IMR-90 (cell line): ENCODE measurements around the gene ASTN2.

ENCODE experiments used
- CEBPB ChIP-seq: IDR thresholded peaks from 2 replicates; pipeline ENCODE4 v1.6.1; 2012; ENCODE audit warnings: low read depth, low read length, improper control_type of control experiment
- ELK1 ChIP-seq: fragments of 150-350 bp; IDR thresholded peaks from 2 replicates; pipeline ENCODE4 v1.6.1; 2016; ENCODE audit warnings: low read depth, mild to moderate bottlenecking, low read length, moderate library complexity, borderline replicate concordance
- MXI1 ChIP-seq: IDR thresholded peaks from 2 replicates; pipeline ENCODE4 v1.6.1; 2012; ENCODE audit warnings: low read depth, mild to moderate bottlenecking, low read length, moderate library complexity, borderline replicate concordance
- POLR2A ChIP-seq: IDR thresholded peaks from 2 replicates; pipeline ENCODE4 v1.6.1; 2012; ENCODE audit warnings: mild to moderate bottlenecking, low read depth, low read length
- RAD21 ChIP-seq: IDR thresholded peaks from 2 replicates; pipeline ENCODE4 v1.6.1; 2012; ENCODE audit warnings: low read length, improper control_type of control experiment
- RCOR1 ChIP-seq: IDR thresholded peaks from 2 replicates; pipeline ENCODE4 v1.6.1; 2012; ENCODE audit warnings: mild to moderate bottlenecking, low read length, improper control_type of control experiment; ENCODE audit not compliant: insufficient replicate concordance
- RFX5 ChIP-seq: IDR thresholded peaks from 2 replicates; pipeline ENCODE4 v1.8.0; 2012; ENCODE audit warnings: low read depth, mild to moderate bottlenecking, low read length, moderate library complexity
- SMC3 ChIP-seq: fragments of 150-350 bp; IDR thresholded peaks from 2 replicates; pipeline ENCODE4 v1.6.1; 2016; ENCODE audit warnings: low read depth, mild to moderate bottlenecking, antibody characterized with exemption, low read length, moderate library complexity
- TF ChIP-seq, protein P1 (sequence below): conservative IDR thresholded peaks from 2 replicates; pipeline ENCODE4 v1.5.1; 2012; ENCODE audit warnings: mild to moderate bottlenecking, low read depth, low read length, improper control_type of control experiment
- TF ChIP-seq, protein P2 (sequence below): fragments of 150-350 bp; IDR thresholded peaks from 2 replicates; pipeline ENCODE4 v1.6.1; 2017; ENCODE audit warnings: mild to moderate bottlenecking, antibody characterized with exemption, low read length, low read depth

DNA sequence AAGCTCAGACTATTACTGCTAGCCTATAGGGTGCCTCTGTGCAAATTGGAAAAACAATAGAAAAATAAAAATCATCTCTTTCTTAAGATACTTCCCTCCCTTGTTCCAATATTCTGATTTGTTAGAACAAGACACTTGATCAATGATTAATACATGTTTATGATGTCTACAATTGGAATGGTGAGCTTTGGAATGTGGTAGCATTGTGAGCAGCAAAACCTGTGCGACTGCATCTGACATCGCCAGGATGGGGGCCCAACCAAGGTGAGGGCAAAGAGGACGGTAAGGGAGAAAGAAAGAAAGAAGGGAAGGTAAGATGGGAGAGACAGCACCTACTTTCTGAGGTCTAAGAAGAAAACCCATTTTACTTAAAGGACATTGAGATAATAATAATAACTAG lies 910.8 kb downstream of the ASTN2 start:
- TF ChIP-seq, protein P1, sequence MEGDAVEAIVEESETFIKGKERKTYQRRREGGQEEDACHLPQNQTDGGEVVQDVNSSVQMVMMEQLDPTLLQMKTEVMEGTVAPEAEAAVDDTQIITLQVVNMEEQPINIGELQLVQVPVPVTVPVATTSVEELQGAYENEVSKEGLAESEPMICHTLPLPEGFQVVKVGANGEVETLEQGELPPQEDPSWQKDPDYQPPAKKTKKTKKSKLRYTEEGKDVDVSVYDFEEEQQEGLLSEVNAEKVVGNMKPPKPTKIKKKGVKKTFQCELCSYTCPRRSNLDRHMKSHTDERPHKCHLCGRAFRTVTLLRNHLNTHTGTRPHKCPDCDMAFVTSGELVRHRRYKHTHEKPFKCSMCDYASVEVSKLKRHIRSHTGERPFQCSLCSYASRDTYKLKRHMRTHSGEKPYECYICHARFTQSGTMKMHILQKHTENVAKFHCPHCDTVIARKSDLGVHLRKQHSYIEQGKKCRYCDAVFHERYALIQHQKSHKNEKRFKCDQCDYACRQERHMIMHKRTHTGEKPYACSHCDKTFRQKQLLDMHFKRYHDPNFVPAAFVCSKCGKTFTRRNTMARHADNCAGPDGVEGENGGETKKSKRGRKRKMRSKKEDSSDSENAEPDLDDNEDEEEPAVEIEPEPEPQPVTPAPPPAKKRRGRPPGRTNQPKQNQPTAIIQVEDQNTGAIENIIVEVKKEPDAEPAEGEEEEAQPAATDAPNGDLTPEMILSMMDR: no peak
- TF ChIP-seq RFX5: no peak
- no peak for TF ChIP-seq ELK1
- TF ChIP-seq RCOR1: no peak
- no peak for TF ChIP-seq SMC3
- TF ChIP-seq RAD21: no peak
- TF ChIP-seq POLR2A: no peak
- TF ChIP-seq CEBPB: no peak
- TF ChIP-seq MXI1: no peak
- TF ChIP-seq, protein P2, sequence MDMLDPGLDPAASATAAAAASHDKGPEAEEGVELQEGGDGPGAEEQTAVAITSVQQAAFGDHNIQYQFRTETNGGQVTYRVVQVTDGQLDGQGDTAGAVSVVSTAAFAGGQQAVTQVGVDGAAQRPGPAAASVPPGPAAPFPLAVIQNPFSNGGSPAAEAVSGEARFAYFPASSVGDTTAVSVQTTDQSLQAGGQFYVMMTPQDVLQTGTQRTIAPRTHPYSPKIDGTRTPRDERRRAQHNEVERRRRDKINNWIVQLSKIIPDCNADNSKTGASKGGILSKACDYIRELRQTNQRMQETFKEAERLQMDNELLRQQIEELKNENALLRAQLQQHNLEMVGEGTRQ: no peak
